Naive thymus-derived CD4-positive, alpha-beta T cell (primary cell): Measurements from ENCODE around the gene INAVA. TPM values are rescaled to one million over a fixed set of nuclear protein-coding genes. Genes with fewer than 3 reads are reported as not detected.
A peak's percentile ranks its signal among the peaks of the same experiment; 100 is the strongest.
"Not testable (repeated sequence)": the region's sequence is repeated elsewhere in the genome, so short reads cannot be mapped to it uniquely, and the experiment has no call there.

Source experiments
- ATAC-seq: fragments of 150-1000 bp; cut with Tn5 transposase; 2 replicates; pipeline ENCODE4 v1.10.0; 2021; ENCODE audit warnings: mild to moderate bottlenecking, moderate library complexity
- CTCF ChIA-PET: fragments of 350-600 bp; sonication (Branson Sonifier 250); formaldehyde crosslinking; loops from one replicate; lab custom pipeline; 2021; ENCODE audit warnings: antibody characterized with exemption; lab: Charles Lee
- POLR2A ChIA-PET: fragments of 350-600 bp; sonication (Branson Sonifier 250); formaldehyde crosslinking; loops from one replicate; lab custom pipeline; 2021; ENCODE audit warnings: antibody characterized with exemption, inconsistent platforms; lab: Charles Lee
- DNase-seq, 9 donors: peaks; one replicate each; pipeline versions ENCODE4 v3.0.0 to v3.0.0-alpha.2; 2020 to 2022; ENCODE audit warnings: mixed read lengths in 1 of 9
- H3K27ac ChIP-seq: one replicate; pipeline ENCODE4 v1.7.0; 2013; ENCODE audit warnings: mild to moderate bottlenecking, low read depth, low read length, moderate library complexity
- H3K27me3 ChIP-seq, 2 donors: one replicate each; pipeline ENCODE4 v1.7.0; 2013; ENCODE audit warnings: low read length in 2 of 2, mild to moderate bottlenecking in 2 of 2, moderate library complexity in 2 of 2; ENCODE audit not compliant: control insufficient read depth in 2 of 2, insufficient read depth in 2 of 2
- H3K36me3 ChIP-seq, 3 experiments: 1 replicate in 2 of 3; 2 replicates in 1 of 3; pipeline ENCODE4 v1.7.0; 2013; ENCODE audit warnings: low read length in 3 of 3, mild to moderate bottlenecking in 3 of 3, moderate library complexity in 1 of 3; ENCODE audit not compliant: insufficient read depth in 3 of 3, control insufficient read depth in 2 of 3
- H3K4me1 ChIP-seq, 2 donors: one replicate each; pipeline ENCODE4 v1.7.0; 2013; ENCODE audit warnings: low read length in 2 of 2, mild to moderate bottlenecking in 2 of 2, moderate library complexity in 1 of 2; ENCODE audit not compliant: control insufficient read depth in 2 of 2, insufficient read depth in 2 of 2
- H3K4me3 ChIP-seq: 2 replicates; pipeline ENCODE4 v1.7.0; 2013; ENCODE audit warnings: mild to moderate bottlenecking, low read length
- H3K9me3 ChIP-seq, 3 experiments: 1 replicate in 2 of 3; 2 replicates in 1 of 3; pipeline ENCODE4 v1.7.0; 2013; ENCODE audit warnings: low read length in 3 of 3; ENCODE audit not compliant: control insufficient read depth in 2 of 3
- H3K27ac Mint-ChIP-seq, 9 donors: one replicate each; pipeline ENCODE4 v1.8.0; 2020 to 2022; ENCODE audit warnings: mixed read lengths in 9 of 9, mild to moderate bottlenecking in 8 of 9, moderate library complexity in 5 of 9, inconsistent platforms in 2 of 9
- H3K27me3 Mint-ChIP-seq, 5 donors: one replicate each; pipeline ENCODE4 v1.8.0; 2021 to 2022; ENCODE audit warnings: mixed read lengths in 5 of 5, mild to moderate bottlenecking in 1 of 5
- H3K36me3 Mint-ChIP-seq, 5 donors: one replicate each; pipeline ENCODE4 v1.8.0; 2020 to 2022; ENCODE audit warnings: mixed read lengths in 5 of 5, mild to moderate bottlenecking in 3 of 5, inconsistent platforms in 1 of 5
- H3K4me1 Mint-ChIP-seq, 7 donors: one replicate each; pipeline ENCODE4 v1.8.0; 2020 to 2022; ENCODE audit warnings: mixed read lengths in 7 of 7, mild to moderate bottlenecking in 3 of 7, inconsistent platforms in 1 of 7
- H3K4me3 Mint-ChIP-seq, 10 donors: one replicate each; pipeline ENCODE4 v1.8.0; 2020 to 2022; ENCODE audit warnings: mild to moderate bottlenecking in 10 of 10, mixed read lengths in 10 of 10, moderate library complexity in 6 of 10, inconsistent platforms in 2 of 10
- H3K9me3 Mint-ChIP-seq, 11 donors: one replicate each; pipeline ENCODE4 v1.8.0; 2020 to 2022; ENCODE audit warnings: mixed read lengths in 11 of 11, mild to moderate bottlenecking in 4 of 11, inconsistent platforms in 1 of 11, moderate library complexity in 1 of 11
- intact Hi-C, 2 donors: fragments of 100-400 bp; cut with micrococcal nuclease; formaldehyde crosslinking; loops; one replicate each; pipeline ENCODE4 v1.15.1; 2023
- polyA plus RNA-seq, 2 donors: library from polyadenylated mRNA; unstranded; fragments of 300-500 nt; fragmentation: Illumina TruSeq; gene quantifications; one replicate each; pipeline ENCODE4 v1.2.3, GENCODE V29; 2021
- total RNA-seq, 6 experiments: library from RNA in 5 of 6; stranded (reverse) in 5 of 6; gene quantifications; 1 replicate in 5 of 6; 2 replicates in 1 of 6; pipeline ENCODE4 v1.2.3 and lab custom pipeline; 2021 to 2026

The INAVA gene
- total and polyA plus RNA-seq, 7 experiments from 2014 or later: 0.51 TPM; not detected in 6

DNA sequence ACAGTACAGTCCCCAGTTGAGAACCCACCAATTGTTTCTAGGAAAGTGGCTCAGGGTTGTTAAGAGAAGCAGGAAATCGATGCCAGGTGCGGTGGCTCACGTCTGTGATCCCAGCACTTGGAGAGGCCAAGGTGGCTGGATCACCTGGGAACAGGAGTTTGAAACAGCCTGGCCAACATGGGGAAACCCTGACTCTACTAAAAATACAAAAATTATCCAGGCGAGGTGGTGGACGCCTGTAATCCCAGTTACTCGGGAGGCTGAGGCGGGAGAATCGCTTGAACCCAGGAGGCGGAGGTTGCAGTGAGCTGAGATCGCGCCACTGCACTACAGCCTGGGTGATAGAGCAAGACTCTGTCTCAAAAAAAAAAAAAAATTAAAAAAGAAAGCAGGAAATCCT is 67.5 kb downstream of the INAVA start:
- H3K27ac ChIP-seq, H3K4me3 Mint-ChIP-seq, H3K4me1 ChIP-seq, H3K36me3 ChIP-seq, intact Hi-C loops, H3K4me3 ChIP-seq, H3K9me3 ChIP-seq, H3K27ac Mint-ChIP-seq, H3K27me3 ChIP-seq, H3K4me1 Mint-ChIP-seq, DNase-seq, ATAC-seq, H3K9me3 Mint-ChIP-seq, CTCF ChIA-PET, H3K36me3 Mint-ChIP-seq, POLR2A ChIA-PET: not testable (repeated sequence)
- peaks cover 0 to 12% (median 0%) of the 10 kb centered on the region in 5 donors for H3K27me3 Mint-ChIP-seq

DNA sequence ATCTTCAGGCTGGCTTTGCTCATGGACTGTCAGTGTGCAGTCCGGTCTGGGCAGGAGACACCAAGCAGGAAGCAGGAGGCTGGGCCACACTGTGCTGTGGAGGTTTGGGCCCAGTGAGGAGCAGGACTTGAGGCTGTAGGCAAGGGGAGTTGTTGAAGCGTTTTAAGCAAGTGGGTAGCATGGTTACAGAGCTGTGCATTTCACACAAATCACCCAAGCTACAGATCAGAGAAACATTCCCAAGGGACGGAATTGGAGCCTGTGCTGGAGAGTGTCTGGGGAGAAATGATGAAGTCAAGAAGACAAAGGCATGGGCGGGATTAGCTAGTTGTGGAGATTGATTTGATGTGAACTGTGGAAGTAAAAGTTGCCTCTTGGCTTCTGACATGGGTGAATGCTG is 67.9 kb downstream of the INAVA start:
- ATAC-seq: no peak
- ChIA-PET POLR2A (no interaction called here), CTCF (no interaction called here)
- peaks cover 0 to 12% (median 0%) of the 10 kb centered on the region in 5 donors for H3K27me3 Mint-ChIP-seq
- H3K36me3 ChIP-seq: peaks cover 0 to 6% (median 0%) of the 10 kb centered on the region in 3 experiments
- H3K4me1 ChIP-seq: no peaks in the 10 kb centered on the region
- DNase-seq: no peak
- peaks cover 0 to 9% (median 0%) of the 10 kb centered on the region in 7 donors for H3K4me1 Mint-ChIP-seq
- H3K27me3 ChIP-seq: no peaks in the 10 kb centered on the region
- intact Hi-C loops: no loop called here
- H3K9me3 ChIP-seq: no peaks in the 10 kb centered on the region
- H3K4me3 ChIP-seq: no peak overlapping the region
- peaks cover 0 to 10% (median 0%) of the 10 kb centered on the region in 5 donors for H3K36me3 Mint-ChIP-seq
- H3K27ac ChIP-seq: no peak overlapping the region
- H3K27ac Mint-ChIP-seq: peak overlapping the region in 1 of 9 donors; percentile 61
- no peak overlapping the region for H3K4me3 Mint-ChIP-seq
- H3K9me3 Mint-ChIP-seq: peaks cover 0 to 3% (median 0%) of the 10 kb centered on the region in 11 donors

DNA sequence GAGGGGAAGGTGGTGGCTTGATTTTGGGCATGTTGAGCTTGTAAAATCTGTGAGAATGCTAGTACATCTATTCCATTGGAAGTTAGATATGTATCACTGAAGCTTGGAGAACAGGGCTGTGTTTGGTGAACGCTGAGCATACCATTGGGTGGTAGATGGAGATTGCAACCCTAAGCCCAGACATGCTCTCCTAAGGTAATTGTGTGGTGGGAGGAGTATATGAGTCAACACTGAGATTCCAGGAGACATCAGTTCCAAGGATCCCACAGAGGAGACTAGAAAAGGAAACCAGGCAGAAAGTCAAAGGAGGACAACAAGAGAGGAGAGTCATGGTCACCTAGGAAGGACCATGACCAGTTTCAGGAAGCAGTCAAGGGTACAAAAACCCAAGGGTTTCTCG is 68.4 kb downstream of the INAVA start:
- Histone ChIP-seq H3K27ac (no peak overlapping the region), H3K27me3 (no peaks in the 10 kb centered on the region), H3K4me3 (no peak overlapping the region), H3K36me3 (peaks cover 0 to 6% (median 0%) of the 10 kb centered on the region in 3 experiments), H3K4me1 (no peaks in the 10 kb centered on the region), H3K9me3 (no peaks in the 10 kb centered on the region)
- Mint-ChIP-seq H3K9me3 (peaks cover 0 to 3% (median 0%) of the 10 kb centered on the region in 11 donors), H3K4me3 (no peak overlapping the region), H3K27ac (peak overlapping the region in 3 of 9 donors; percentile 28 to 67 (median 65)), H3K4me1 (peaks cover 0 to 9% (median 0%) of the 10 kb centered on the region in 7 donors), H3K27me3 (peaks cover 0 to 11% (median 0%) of the 10 kb centered on the region in 5 donors), H3K36me3 (peaks cover 0 to 10% (median 0%) of the 10 kb centered on the region in 5 donors)
- CTCF ChIA-PET: no interaction called here
- DNase-seq (no peak), ATAC-seq (no peak)
- POLR2A ChIA-PET: no interaction called here
- intact Hi-C loops: no loop called here

DNA sequence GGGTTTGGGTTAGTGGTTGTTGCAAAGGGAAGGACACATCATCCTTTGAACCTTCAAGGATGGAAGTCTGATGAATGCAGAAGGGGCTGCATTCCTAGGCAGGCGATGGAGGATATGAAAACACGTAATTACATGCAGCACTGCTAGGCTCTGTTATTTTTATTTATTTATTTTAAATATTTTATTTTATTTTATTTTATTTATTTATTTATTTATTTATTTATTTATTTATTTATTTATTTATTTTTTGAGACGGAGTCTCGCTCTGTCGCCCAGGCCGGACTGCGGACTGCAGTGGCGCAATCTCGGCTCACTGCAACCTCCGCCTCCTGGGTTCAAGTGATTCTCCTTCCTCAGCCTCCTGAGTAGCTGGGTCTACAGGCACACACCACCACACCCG is 69.2 kb downstream of the INAVA start:
- CTCF ChIA-PET, H3K4me3 Mint-ChIP-seq, H3K4me3 ChIP-seq, ATAC-seq, DNase-seq, H3K4me1 ChIP-seq, intact Hi-C loops, H3K4me1 Mint-ChIP-seq, H3K27me3 ChIP-seq, H3K27ac ChIP-seq, POLR2A ChIA-PET, H3K27me3 Mint-ChIP-seq, H3K9me3 ChIP-seq, H3K9me3 Mint-ChIP-seq: not testable (repeated sequence)
- Mint-ChIP-seq H3K36me3 (peaks cover 0 to 10% (median 0%) of the 10 kb centered on the region in 5 donors), H3K27ac (peak overlapping the region in 2 of 9 donors; percentile 4 to 57)
- peaks cover 0 to 11% (median 0%) of the 10 kb centered on the region in 3 experiments for H3K36me3 ChIP-seq

Other genes starting within 250 kb of the INAVA start
- 10 to 100 TPM; 20.6 to 41.3 (median 31.1) TPM for gene DDX59, start 225.0 kb upstream of the INAVA start, total RNA-seq
- 10 to 100 TPM; 15.0 to 19.4 TPM for gene DDX59, start 225.0 kb upstream of the INAVA start, polyA plus RNA-seq
- gene CAMSAP2, start 156.0 kb upstream of the INAVA start, total RNA-seq: 10 to 100 TPM in 2 of 5 experiments, 1 to 10 TPM in 2, under 1 TPM in 1; 0.36 to 11.4 (median 5.5) TPM
- gene CAMSAP2, start 156.0 kb upstream of the INAVA start, polyA plus RNA-seq: 1 to 10 TPM; 2.1 to 3.4 TPM
- 1 to 10 TPM in 2 of 5 experiments, under 1 TPM in 2, not detected in 1; 0.48 to 1.3 (median 0.95) TPM for gene GPR25, start 21.9 kb upstream of the INAVA start, total RNA-seq
- gene GPR25, start 21.9 kb upstream of the INAVA start, polyA plus RNA-seq: 1 to 10 TPM in 1 of 2 donors, under 1 TPM in 1; 0.66 to 1.8 TPM
- 10 to 100 TPM; 68.3 to 97.6 (median 73.4) TPM for gene KIF21B, start 128.8 kb downstream of the INAVA start, total RNA-seq
- gene KIF21B, start 128.8 kb downstream of the INAVA start, polyA plus RNA-seq: 1 to 10 TPM; 3.0 to 8.1 TPM
- not detected for gene CACNA1S, start 217.5 kb downstream of the INAVA start, total RNA-seq
- gene CACNA1S, start 217.5 kb downstream of the INAVA start, polyA plus RNA-seq: not detected
- gene ASCL5, start 232.3 kb downstream of the INAVA start, total RNA-seq: under 1 TPM in 2 of 5 experiments, not detected in 3; 0.27 to 0.56 TPM
- under 1 TPM; 0.08 to 0.15 TPM for gene ASCL5, start 232.3 kb downstream of the INAVA start, polyA plus RNA-seq